ENCODE results near the gene ANO1. TPM values are rescaled to one million over a fixed set of nuclear protein-coding genes. Genes with fewer than 3 reads are reported as not detected.

ANO1 gene
- total and polyA plus RNA-seq, 2 of the 8 experiments (the other 6 are each of a cell fraction or from before 2014, with no cell fraction given), result 4.7 to 5.0 TPM

GRCh38 chr11:70100280-70100603 is 22.1 kb downstream of the ANO1 start (continued):
- TF ChIP-seq, protein P1, sequence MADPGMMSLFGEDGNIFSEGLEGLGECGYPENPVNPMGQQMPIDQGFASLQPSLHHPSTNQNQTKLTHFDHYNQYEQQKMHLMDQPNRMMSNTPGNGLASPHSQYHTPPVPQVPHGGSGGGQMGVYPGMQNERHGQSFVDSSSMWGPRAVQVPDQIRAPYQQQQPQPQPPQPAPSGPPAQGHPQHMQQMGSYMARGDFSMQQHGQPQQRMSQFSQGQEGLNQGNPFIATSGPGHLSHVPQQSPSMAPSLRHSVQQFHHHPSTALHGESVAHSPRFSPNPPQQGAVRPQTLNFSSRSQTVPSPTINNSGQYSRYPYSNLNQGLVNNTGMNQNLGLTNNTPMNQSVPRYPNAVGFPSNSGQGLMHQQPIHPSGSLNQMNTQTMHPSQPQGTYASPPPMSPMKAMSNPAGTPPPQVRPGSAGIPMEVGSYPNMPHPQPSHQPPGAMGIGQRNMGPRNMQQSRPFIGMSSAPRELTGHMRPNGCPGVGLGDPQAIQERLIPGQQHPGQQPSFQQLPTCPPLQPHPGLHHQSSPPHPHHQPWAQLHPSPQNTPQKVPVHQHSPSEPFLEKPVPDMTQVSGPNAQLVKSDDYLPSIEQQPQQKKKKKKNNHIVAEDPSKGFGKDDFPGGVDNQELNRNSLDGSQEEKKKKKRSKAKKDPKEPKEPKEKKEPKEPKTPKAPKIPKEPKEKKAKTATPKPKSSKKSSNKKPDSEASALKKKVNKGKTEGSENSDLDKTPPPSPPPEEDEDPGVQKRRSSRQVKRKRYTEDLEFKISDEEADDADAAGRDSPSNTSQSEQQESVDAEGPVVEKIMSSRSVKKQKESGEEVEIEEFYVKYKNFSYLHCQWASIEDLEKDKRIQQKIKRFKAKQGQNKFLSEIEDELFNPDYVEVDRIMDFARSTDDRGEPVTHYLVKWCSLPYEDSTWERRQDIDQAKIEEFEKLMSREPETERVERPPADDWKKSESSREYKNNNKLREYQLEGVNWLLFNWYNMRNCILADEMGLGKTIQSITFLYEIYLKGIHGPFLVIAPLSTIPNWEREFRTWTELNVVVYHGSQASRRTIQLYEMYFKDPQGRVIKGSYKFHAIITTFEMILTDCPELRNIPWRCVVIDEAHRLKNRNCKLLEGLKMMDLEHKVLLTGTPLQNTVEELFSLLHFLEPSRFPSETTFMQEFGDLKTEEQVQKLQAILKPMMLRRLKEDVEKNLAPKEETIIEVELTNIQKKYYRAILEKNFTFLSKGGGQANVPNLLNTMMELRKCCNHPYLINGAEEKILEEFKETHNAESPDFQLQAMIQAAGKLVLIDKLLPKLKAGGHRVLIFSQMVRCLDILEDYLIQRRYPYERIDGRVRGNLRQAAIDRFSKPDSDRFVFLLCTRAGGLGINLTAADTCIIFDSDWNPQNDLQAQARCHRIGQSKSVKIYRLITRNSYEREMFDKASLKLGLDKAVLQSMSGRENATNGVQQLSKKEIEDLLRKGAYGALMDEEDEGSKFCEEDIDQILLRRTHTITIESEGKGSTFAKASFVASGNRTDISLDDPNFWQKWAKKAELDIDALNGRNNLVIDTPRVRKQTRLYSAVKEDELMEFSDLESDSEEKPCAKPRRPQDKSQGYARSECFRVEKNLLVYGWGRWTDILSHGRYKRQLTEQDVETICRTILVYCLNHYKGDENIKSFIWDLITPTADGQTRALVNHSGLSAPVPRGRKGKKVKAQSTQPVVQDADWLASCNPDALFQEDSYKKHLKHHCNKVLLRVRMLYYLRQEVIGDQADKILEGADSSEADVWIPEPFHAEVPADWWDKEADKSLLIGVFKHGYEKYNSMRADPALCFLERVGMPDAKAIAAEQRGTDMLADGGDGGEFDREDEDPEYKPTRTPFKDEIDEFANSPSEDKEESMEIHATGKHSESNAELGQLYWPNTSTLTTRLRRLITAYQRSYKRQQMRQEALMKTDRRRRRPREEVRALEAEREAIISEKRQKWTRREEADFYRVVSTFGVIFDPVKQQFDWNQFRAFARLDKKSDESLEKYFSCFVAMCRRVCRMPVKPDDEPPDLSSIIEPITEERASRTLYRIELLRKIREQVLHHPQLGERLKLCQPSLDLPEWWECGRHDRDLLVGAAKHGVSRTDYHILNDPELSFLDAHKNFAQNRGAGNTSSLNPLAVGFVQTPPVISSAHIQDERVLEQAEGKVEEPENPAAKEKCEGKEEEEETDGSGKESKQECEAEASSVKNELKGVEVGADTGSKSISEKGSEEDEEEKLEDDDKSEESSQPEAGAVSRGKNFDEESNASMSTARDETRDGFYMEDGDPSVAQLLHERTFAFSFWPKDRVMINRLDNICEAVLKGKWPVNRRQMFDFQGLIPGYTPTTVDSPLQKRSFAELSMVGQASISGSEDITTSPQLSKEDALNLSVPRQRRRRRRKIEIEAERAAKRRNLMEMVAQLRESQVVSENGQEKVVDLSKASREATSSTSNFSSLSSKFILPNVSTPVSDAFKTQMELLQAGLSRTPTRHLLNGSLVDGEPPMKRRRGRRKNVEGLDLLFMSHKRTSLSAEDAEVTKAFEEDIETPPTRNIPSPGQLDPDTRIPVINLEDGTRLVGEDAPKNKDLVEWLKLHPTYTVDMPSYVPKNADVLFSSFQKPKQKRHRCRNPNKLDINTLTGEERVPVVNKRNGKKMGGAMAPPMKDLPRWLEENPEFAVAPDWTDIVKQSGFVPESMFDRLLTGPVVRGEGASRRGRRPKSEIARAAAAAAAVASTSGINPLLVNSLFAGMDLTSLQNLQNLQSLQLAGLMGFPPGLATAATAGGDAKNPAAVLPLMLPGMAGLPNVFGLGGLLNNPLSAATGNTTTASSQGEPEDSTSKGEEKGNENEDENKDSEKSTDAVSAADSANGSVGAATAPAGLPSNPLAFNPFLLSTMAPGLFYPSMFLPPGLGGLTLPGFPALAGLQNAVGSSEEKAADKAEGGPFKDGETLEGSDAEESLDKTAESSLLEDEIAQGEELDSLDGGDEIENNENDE (IDR thresholded peaks at IDR 0.05; ENCODE audit: insufficient replicate concordance, low read length), result no peak
- TF ChIP-seq CREB1 (IDR thresholded peaks at IDR 0.05) (no peak), POLR2AphosphoS5 (IDR thresholded peaks at IDR 0.05; ENCODE audit: low read depth, low read length) (no peak), KDM5A (IDR thresholded peaks at IDR 0.05; ENCODE audit: low read length) (no peak), YY1 (IDR thresholded peaks at IDR 0.05; ENCODE audit: low read depth, low read length) (no peak), CEBPB (IDR thresholded peaks at IDR 0.05; ENCODE audit: low read depth, low read length) (no peak), CTBP2 (IDR thresholded peaks at IDR 0.05; ENCODE audit: borderline replicate concordance, insufficient read depth, insufficient read length, low read length) (no peak), JUN (IDR thresholded peaks at IDR 0.05; ENCODE audit: low read depth, low read length) (no peak), BCL11A (IDR thresholded peaks at IDR 0.05; ENCODE audit: low read depth in 2 of 2, low read length in 2 of 2) (no peak), TBP (IDR thresholded peaks at IDR 0.05; ENCODE audit: low read depth, low read length) (no peak), BACH1 (IDR thresholded peaks at IDR 0.05; ENCODE audit: low read length) (no peak), KDM4A (IDR thresholded peaks at IDR 0.05; ENCODE audit: low read depth, low read length, severe bottlenecking) (no peak), POLR2A (IDR thresholded peaks at IDR 0.05; ENCODE audit: control extremely low read depth in 1 of 2, low read depth in 2 of 2, low read length in 2 of 2) (no peak), SRF (IDR thresholded peaks at IDR 0.05; ENCODE audit: low read depth, low read length) (no peak)
